ENCODE data around the gene TNS1.

DNA sequence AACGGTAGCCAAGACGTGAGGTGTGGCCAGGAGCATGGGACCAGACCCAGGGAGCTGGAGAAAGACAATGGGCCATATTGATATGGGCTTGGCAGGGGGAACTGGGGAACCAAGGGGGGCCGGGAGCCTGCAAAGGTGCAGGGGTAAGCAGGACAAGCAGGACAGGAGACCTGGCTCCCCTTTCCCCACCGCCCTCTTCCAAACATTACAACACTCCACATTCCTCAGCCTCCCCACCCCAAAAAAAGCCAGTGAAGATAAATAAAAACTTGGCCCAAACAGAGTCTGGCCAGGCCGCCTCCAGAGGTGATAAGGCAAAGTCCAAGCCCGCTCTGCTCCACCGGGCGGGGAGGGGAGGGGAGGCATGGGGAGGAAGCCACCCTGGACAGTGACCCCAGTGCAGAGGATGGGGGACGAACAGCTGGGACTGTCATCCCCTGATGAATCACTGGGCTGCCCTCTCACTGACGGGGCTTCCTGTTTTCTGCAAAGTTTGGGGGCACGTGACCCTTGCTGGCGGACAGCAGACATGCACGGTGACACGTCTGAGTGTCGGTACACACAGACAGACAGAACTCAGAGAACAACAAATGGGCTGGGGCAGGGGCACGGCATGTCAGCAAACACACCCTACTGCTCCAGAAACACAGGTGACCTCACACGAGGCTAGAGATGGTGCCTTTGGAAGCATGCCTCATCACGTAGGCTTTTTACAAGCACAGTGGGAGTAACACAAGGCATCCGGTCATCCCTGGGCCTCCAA lies 100.2 kb downstream of the TNS1 start:
- TF ChIP-seq, protein P1, sequence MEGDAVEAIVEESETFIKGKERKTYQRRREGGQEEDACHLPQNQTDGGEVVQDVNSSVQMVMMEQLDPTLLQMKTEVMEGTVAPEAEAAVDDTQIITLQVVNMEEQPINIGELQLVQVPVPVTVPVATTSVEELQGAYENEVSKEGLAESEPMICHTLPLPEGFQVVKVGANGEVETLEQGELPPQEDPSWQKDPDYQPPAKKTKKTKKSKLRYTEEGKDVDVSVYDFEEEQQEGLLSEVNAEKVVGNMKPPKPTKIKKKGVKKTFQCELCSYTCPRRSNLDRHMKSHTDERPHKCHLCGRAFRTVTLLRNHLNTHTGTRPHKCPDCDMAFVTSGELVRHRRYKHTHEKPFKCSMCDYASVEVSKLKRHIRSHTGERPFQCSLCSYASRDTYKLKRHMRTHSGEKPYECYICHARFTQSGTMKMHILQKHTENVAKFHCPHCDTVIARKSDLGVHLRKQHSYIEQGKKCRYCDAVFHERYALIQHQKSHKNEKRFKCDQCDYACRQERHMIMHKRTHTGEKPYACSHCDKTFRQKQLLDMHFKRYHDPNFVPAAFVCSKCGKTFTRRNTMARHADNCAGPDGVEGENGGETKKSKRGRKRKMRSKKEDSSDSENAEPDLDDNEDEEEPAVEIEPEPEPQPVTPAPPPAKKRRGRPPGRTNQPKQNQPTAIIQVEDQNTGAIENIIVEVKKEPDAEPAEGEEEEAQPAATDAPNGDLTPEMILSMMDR (IDR thresholded peaks at IDR 0.05; ENCODE audit: insufficient read depth, low read depth, low read length) = no peak
- no peak for TF ChIP-seq EZH2 (IDR thresholded peaks at IDR 0.05; ENCODE audit: insufficient read depth, low read length)
